ENCODE data around the gene FAM181A.

The FAM181A gene

DNA sequence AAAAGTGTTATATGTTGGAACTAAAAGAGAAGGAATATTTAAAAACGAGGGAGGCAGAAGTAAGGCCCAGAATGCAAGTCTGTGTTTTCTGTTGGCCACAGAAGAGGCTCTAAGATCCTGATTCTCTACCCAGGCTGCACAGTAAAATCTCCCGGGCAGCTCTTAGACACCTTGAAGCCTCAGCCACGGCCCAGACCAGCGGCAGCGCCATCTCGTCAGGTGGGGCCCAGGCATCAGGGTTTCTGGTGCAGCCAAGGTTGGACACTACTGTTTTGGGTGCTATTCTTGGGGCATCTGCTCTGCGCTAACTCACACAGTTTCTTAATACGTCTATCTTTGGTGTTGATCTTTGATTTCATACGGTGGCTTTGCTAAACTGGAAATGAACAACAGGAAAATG, 16.8 kb downstream of the FAM181A start:
- DNase-seq (ENCODE audit: low read depth in 1 of 2, low spot score in 1 of 2): no peak
- TF ChIP-seq GABPA (IDR thresholded peaks at IDR 0.05; ENCODE audit: low read depth) (no peak), POLR2AphosphoS5 (IDR thresholded peaks at IDR 0.05; ENCODE audit: low read depth) (no peak), SPI1 (IDR thresholded peaks at IDR 0.05; ENCODE audit: borderline replicate concordance, low read depth) (no peak)
- TF ChIP-seq, protein P1, sequence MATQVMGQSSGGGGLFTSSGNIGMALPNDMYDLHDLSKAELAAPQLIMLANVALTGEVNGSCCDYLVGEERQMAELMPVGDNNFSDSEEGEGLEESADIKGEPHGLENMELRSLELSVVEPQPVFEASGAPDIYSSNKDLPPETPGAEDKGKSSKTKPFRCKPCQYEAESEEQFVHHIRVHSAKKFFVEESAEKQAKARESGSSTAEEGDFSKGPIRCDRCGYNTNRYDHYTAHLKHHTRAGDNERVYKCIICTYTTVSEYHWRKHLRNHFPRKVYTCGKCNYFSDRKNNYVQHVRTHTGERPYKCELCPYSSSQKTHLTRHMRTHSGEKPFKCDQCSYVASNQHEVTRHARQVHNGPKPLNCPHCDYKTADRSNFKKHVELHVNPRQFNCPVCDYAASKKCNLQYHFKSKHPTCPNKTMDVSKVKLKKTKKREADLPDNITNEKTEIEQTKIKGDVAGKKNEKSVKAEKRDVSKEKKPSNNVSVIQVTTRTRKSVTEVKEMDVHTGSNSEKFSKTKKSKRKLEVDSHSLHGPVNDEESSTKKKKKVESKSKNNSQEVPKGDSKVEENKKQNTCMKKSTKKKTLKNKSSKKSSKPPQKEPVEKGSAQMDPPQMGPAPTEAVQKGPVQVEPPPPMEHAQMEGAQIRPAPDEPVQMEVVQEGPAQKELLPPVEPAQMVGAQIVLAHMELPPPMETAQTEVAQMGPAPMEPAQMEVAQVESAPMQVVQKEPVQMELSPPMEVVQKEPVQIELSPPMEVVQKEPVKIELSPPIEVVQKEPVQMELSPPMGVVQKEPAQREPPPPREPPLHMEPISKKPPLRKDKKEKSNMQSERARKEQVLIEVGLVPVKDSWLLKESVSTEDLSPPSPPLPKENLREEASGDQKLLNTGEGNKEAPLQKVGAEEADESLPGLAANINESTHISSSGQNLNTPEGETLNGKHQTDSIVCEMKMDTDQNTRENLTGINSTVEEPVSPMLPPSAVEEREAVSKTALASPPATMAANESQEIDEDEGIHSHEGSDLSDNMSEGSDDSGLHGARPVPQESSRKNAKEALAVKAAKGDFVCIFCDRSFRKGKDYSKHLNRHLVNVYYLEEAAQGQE (IDR thresholded peaks at IDR 0.05; ENCODE audit: insufficient replicate concordance, low read depth): no peak
- TF ChIP-seq, protein P2, sequence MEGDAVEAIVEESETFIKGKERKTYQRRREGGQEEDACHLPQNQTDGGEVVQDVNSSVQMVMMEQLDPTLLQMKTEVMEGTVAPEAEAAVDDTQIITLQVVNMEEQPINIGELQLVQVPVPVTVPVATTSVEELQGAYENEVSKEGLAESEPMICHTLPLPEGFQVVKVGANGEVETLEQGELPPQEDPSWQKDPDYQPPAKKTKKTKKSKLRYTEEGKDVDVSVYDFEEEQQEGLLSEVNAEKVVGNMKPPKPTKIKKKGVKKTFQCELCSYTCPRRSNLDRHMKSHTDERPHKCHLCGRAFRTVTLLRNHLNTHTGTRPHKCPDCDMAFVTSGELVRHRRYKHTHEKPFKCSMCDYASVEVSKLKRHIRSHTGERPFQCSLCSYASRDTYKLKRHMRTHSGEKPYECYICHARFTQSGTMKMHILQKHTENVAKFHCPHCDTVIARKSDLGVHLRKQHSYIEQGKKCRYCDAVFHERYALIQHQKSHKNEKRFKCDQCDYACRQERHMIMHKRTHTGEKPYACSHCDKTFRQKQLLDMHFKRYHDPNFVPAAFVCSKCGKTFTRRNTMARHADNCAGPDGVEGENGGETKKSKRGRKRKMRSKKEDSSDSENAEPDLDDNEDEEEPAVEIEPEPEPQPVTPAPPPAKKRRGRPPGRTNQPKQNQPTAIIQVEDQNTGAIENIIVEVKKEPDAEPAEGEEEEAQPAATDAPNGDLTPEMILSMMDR (IDR thresholded peaks at IDR 0.05; ENCODE audit: insufficient read depth, low read length): no peak
- no peak overlapping the region for H3K27ac ChIP-seq (replicated peaks)
- H3K4me3 ChIP-seq (replicated peaks; ENCODE audit: insufficient read depth, low read length): no peak overlapping the region
- no peaks in the 10 kb centered on the region for H3K27me3 ChIP-seq (ENCODE audit: insufficient read depth, poor library complexity, severe bottlenecking)

DNA sequence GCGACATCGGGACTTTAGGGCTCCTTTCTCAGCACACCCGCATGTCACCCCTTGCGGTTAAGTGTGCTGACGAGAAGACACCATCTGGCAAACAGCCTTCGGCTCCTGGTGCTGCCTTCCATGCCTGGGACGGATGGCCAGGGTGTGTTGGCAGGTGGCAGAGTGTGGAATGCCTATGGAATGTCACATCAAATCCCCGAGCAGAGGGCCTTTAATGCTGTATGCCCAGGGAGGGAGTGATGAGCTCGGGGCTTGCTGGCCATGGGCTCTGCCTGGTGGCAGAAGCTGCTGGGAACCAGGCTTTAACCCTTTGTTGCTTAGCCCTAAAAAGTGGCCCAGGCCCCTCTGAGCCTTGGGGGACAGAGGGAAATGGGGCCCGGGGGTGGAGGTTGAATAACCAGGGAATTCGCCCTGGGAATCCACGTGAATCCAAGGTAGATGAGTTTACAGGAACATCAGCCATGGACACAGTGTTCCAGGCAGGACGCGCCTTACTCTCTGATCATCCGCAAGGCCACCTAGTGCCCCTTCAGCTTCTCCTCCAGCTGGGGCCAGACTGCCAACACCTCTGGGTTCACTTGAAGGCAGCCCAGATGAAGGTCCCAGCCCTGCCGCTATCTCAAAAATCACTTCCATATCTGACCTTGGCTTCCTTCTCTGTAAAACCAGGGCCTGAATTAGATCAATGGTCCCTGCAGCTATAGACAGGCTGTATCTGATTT, 17.4 kb downstream of the FAM181A start:
- H3K27ac ChIP-seq (replicated peaks): no peak overlapping the region
- TF ChIP-seq, protein P2 (IDR thresholded peaks at IDR 0.05; ENCODE audit: insufficient read depth, low read length): no peak
- TF ChIP-seq POLR2AphosphoS5 (IDR thresholded peaks at IDR 0.05; ENCODE audit: low read depth): no peak
- TF ChIP-seq SPI1 (IDR thresholded peaks at IDR 0.05; ENCODE audit: borderline replicate concordance, low read depth): no peak
- no peak for TF ChIP-seq GABPA (IDR thresholded peaks at IDR 0.05; ENCODE audit: low read depth)
- TF ChIP-seq, protein P1 (IDR thresholded peaks at IDR 0.05; ENCODE audit: insufficient replicate concordance, low read depth): no peak
- no peaks in the 10 kb centered on the region for H3K27me3 ChIP-seq (ENCODE audit: insufficient read depth, poor library complexity, severe bottlenecking)
- H3K4me3 ChIP-seq (replicated peaks; ENCODE audit: insufficient read depth, low read length): no peak overlapping the region
- DNase-seq (ENCODE audit: low read depth in 1 of 2, low spot score in 1 of 2): no peak

DNA sequence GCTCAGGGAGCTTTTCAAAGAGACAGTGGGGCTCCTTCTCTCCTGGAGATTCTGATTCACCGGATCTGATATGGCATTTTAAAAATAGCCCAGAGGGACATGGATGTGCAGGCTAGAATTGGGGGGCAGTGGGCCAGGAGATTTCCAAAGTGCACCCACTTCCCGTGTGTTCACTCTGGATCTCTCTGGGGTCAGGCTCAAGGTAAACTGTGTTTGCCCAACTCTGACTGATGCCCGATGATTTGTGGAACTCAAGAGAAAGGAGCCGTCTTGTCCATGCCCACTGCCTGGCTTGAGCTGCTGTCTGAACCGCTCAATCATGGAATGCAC, 17.9 kb downstream of the FAM181A start:
- Histone ChIP-seq H3K27ac (replicated peaks) (no peak overlapping the region), H3K27me3 (ENCODE audit: insufficient read depth, poor library complexity, severe bottlenecking) (no peaks in the 10 kb centered on the region), H3K4me3 (replicated peaks; ENCODE audit: insufficient read depth, low read length) (no peak overlapping the region)
- DNase-seq (ENCODE audit: low read depth in 1 of 2, low spot score in 1 of 2): no peak
- TF ChIP-seq, protein P1 (IDR thresholded peaks at IDR 0.05; ENCODE audit: insufficient replicate concordance, low read depth): no peak
- TF ChIP-seq GABPA (IDR thresholded peaks at IDR 0.05; ENCODE audit: low read depth) (no peak), POLR2AphosphoS5 (IDR thresholded peaks at IDR 0.05; ENCODE audit: low read depth) (no peak), SPI1 (IDR thresholded peaks at IDR 0.05; ENCODE audit: borderline replicate concordance, low read depth) (no peak)
- TF ChIP-seq, protein P2 (IDR thresholded peaks at IDR 0.05; ENCODE audit: insufficient read depth, low read length): no peak
